GM12872 (cell line): ENCODE measurements around the gene UTP25.

Experiments
- CTCF ChIP-seq: IDR thresholded peaks from 3 replicates; pipeline ENCODE4 v1.5.1; 2011; ENCODE audit warnings: low read depth, mild to moderate bottlenecking, low read length, moderate library complexity; ENCODE audit not compliant: insufficient read depth

UTP25 gene

GRCh38 chr1:209849388-209849787 lies 21.6 kb downstream of the UTP25 start:
- no peak for TF ChIP-seq CTCF

GRCh38 chr1:209850342-209850979 lies 22.7 kb downstream of the UTP25 start:
- TF ChIP-seq CTCF, result peak; percentile 66

GRCh38 chr1:209853676-209854075 lies 25.9 kb downstream of the UTP25 start:
- no peak for TF ChIP-seq CTCF

GRCh38 chr1:209854196-209854595 lies 26.4 kb downstream of the UTP25 start:
- no peak for TF ChIP-seq CTCF

GRCh38 chr1:209855006-209855405 lies 27.2 kb downstream of the UTP25 start:
- TF ChIP-seq CTCF, result no peak

GRCh38 chr1:209855623-209856022 lies 27.9 kb downstream of the UTP25 start:
- TF ChIP-seq CTCF, result no peak

- no peak for TF ChIP-seq CTCF
These were observed 30.9 kb downstream of the UTP25 start for GRCh38 chr1:209858561-209859103.
